Mucosa of descending colon (tissue), 3 donors: Measurements from ENCODE around the gene THAP3. TPM values are rescaled to one million over a fixed set of nuclear protein-coding genes. Genes with fewer than 3 reads are reported as not detected.
"Not testable (repeated sequence)": the region's sequence is repeated elsewhere in the genome, so short reads cannot be mapped to it uniquely, and the experiment has no call there.

Source experiments
- ATAC-seq: fragments of 200-7000 bp; cut with Tn5 transposase; one replicate; pipeline ENCODE4 v1.9.1; 2020; ENCODE audit warnings: mild to moderate bottlenecking, moderate library complexity
- DNase-seq, 3 donors: peaks; one replicate each; pipeline ENCODE4 v3.0.0-alpha.2; 2020
- H3K36me3 ChIP-seq: fragments of 200-600 bp; one replicate; pipeline ENCODE4 v1.8.0; 2021; ENCODE audit warnings: low read depth, mild to moderate bottlenecking
- H3K4me1 ChIP-seq: fragments of 200-600 bp; one replicate; pipeline ENCODE4 v1.8.0; 2021; ENCODE audit warnings: low read depth, mild to moderate bottlenecking
- H3K4me3 ChIP-seq: fragments of 200-600 bp; one replicate; pipeline ENCODE4 v1.8.0; 2021; ENCODE audit warnings: mild to moderate bottlenecking
- H3K9me3 ChIP-seq: fragments of 200-600 bp; one replicate; pipeline ENCODE4 v1.8.0; 2021; ENCODE audit warnings: mild to moderate bottlenecking
- intact Hi-C, 2 donors: fragments of 100-400 bp; cut with DNase I in 1 of 2; cut with micrococcal nuclease in 1 of 2; formaldehyde crosslinking; loops; one replicate each; pipeline versions ENCODE4 v1.11.0 to v1.11.1; 2022; cut with DNase I, micrococcal nuclease
- total RNA-seq, 3 donors: library from RNA; stranded (reverse); fragmentation: NEBNext Ultra II Directional in 2 of 3; extraction: Animal tissue kit (Norgen Biotek cat#: 25700) in 2 of 3; gene quantifications; one replicate each; pipeline versions ENCODE4 v1.2.1 to v1.2.4, GENCODE V29; 2021 to 2023
- TF ChIP-seq, protein P1 (sequence below): fragments of 200-600 bp; IDR thresholded peaks from one replicate; pipeline ENCODE4 v1.8.0; 2022; ENCODE audit warnings: antibody characterized with exemption, mild to moderate bottlenecking
- donor health status: DM: no; HTN: no; CAD: no; lungs with moderate emphysema.
- donor health status: DM: no; HTN: no; CAD: no.
- donor health status: DM: no; HTN: yes; CAD: no.

The THAP3 gene
- total RNA-seq, 3 donors from 2014 or later, result 8.5 to 19.4 (median 13.7) TPM

DNA sequence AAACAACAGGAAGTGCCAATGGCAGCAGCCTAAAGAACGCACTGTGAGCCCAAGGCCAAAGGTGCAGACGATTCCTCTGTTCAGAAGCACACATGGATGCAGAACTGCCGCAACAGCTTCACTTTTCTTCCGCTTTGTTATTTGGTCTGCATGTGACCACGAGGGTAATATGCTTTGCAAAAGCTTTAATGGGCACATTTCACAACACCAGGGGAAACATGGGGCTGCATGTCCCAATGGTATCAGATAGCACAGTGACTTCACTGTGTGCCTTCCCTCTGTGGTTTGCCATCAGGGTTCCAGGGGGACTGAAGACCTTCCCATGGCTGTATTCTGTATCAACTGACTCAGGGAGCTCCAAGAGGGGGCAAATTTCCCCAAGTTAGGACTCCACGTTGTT is 28.3 kb downstream of the THAP3 start:
- intact Hi-C loops, result no loop called here
- DNase-seq, result no peak
- peaks cover 6% of the 10 kb centered on the region for H3K36me3 ChIP-seq
- H3K4me3 ChIP-seq, result no peak overlapping the region
- H3K9me3 ChIP-seq, result no peaks in the 10 kb centered on the region
- H3K4me1 ChIP-seq, result no peaks in the 10 kb centered on the region
- ATAC-seq, result no peak
- TF ChIP-seq, protein P1, sequence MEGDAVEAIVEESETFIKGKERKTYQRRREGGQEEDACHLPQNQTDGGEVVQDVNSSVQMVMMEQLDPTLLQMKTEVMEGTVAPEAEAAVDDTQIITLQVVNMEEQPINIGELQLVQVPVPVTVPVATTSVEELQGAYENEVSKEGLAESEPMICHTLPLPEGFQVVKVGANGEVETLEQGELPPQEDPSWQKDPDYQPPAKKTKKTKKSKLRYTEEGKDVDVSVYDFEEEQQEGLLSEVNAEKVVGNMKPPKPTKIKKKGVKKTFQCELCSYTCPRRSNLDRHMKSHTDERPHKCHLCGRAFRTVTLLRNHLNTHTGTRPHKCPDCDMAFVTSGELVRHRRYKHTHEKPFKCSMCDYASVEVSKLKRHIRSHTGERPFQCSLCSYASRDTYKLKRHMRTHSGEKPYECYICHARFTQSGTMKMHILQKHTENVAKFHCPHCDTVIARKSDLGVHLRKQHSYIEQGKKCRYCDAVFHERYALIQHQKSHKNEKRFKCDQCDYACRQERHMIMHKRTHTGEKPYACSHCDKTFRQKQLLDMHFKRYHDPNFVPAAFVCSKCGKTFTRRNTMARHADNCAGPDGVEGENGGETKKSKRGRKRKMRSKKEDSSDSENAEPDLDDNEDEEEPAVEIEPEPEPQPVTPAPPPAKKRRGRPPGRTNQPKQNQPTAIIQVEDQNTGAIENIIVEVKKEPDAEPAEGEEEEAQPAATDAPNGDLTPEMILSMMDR, result no peak

DNA sequence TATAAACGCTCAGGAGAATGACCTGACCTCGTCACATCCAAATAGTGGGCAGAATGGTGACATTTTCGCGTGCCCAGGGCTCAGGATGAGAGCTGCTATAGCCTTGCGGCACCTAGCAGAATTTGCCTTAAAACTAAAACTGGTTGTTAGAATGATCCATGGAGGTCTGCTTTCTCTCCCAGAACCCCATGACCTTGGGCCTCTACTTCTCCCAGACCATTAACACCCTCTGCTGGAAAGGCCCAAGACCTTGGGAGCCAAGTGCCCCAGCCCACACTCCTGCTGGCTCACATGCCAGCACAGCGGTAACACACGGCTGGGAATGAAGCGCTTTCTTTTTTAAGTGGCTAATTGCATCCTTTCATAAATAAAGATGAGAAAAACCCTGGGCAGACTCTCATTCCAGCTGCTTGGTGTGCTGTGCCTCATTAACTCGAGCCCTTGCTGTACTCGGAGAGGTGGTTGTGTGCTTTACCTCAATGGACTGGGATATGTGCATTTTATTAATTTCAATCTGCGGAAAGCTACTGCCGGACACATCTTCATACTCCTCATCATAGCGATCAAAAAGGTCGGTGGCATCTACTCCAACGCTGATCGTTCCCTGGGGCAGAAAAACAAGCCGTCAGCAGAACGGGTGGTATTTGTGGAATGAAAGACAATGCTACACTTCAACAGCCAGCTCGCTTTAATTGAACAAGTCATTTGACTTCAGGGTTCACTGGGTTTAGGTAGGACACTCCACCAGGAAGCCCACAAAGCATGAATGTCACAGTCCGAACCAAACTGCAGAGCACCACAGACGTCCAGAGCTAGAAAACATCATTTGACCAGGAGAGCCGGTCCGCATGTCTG is 29.0 kb downstream of the THAP3 start:
- Histone ChIP-seq H3K9me3 (no peaks in the 10 kb centered on the region), H3K4me3 (no peak overlapping the region), H3K4me1 (no peaks in the 10 kb centered on the region), H3K36me3 (peaks cover 6% of the 10 kb centered on the region)
- DNase-seq, result no peak
- TF ChIP-seq, protein P1, result no peak
- ATAC-seq, result no peak
- intact Hi-C loops, result no loop called here

DNA sequence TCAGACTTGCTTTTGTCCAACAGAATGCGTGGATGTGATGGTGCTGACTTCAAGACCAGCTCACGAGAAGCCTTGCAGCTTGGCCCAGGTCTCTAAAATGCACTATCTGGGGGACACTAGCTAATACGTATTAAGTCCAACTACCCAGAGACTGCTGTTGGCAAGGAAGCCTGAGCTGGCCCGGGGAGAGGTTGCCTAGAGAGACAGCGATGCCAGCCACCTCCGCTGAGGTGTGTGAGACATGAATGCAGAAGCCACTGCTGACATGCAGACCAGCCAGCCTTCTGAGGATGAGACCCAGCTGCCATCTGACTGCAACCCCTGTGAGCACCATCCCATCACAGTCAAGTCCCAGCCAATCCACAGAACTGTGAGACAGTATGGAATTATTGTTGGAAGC is 32.5 kb downstream of the THAP3 start:
- TF ChIP-seq, protein P1, result no peak
- Histone ChIP-seq H3K9me3 (no peaks in the 10 kb centered on the region), H3K4me3 (no peak overlapping the region), H3K36me3 (peaks cover under 1% of the 10 kb centered on the region), H3K4me1 (no peaks in the 10 kb centered on the region)
- intact Hi-C loops, result no loop called here
- no peak for DNase-seq
- no peak for ATAC-seq

DNA sequence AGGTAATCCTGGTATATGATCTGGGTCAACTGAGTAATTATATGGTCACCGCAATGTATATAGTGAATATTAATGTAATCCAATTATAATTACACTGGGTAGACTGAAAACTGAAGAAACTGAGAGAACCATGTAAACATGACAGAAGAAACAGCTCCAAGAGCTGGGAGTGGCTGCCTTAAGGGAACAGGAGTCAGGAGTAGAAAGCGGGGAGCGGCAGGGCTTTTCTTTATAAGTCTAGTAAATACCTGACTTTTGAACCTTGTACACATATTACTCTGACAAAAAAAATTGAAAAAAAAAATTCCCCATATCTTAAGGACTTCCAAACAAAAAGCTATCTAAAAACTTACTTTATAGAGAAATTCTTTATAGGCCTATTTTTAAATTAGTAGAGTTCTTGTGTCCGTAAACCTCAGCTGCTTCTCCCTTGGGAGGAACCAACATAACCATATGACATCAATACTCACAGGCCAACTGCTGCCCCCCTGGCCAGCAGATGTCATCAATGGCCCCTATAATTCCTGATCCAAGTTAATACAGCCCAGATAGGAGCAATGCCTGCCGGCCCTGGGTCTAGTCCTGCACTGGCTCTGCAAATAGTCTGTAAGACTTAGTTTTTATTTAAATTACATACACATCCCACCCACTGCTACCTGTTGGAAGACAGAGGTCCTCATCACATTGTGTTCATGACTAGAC is 33.8 kb downstream of the THAP3 start:
- Histone ChIP-seq H3K9me3 (no peaks in the 10 kb centered on the region), H3K4me3 (no peak overlapping the region), H3K4me1 (no peaks in the 10 kb centered on the region), H3K36me3 (no peaks in the 10 kb centered on the region)
- intact Hi-C loops, result no loop called here
- TF ChIP-seq, protein P1, result no peak
- DNase-seq (peak in 1 of 3 donors; percentile 44), ATAC-seq (peak; percentile 77)

DNA sequence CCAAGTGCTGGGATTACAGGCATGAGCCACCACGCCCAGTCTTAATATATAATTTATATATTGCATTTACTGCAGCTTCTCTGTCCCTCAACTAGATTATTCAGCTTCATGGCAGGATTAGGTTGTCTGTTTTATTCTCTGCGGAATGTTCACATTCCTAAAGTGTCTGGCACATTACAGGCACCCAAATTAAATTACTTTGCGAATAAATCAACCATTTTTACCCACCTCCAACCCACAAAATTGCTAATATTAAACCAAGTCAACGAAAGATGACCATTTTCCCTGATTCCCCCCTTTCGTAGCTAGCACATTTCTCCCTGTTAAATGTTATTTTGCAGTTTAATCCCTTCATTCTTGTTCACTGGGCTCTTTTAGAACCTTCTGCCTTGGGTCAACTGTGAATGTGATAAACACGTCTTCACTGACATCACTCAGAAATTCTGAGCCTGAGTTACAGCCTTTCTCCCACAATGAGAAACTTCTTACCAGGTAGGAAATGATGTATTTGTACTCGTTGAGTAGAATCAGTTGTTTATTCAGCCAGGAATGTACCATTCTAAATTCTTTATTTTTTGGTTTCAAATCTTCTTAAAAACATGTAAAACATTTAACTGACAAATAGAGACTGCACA is 35.9 kb downstream of the THAP3 start:
- H3K4me3 ChIP-seq, result no peak overlapping the region
- intact Hi-C loops, result no loop called here
- TF ChIP-seq, protein P1, result no peak
- H3K4me1 ChIP-seq, result no peaks in the 10 kb centered on the region
- DNase-seq (no peak), ATAC-seq (no peak)
- peaks cover 1% of the 10 kb centered on the region for H3K36me3 ChIP-seq
- H3K9me3 ChIP-seq, result no peaks in the 10 kb centered on the region

DNA sequence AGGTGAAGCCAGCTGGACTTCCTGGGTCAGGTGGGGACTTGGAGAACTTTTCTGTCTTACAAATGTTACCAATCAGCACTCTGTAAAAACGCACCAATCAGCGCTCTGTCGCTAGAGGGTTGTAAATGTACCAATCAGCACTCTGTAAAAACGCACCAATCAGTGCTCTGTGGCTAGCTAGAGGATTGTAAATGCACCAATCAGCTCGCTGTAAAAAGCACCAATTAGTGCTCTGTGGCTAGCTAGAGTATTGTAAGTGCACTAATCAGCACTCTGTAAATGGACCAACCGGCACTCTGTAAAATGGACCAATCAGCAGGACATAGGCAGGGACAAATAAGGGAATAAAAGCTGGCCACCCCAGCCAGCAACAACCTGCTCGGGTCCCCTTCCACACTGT is 37.8 kb downstream of the THAP3 start:
- H3K4me3 ChIP-seq, DNase-seq, H3K4me1 ChIP-seq, ATAC-seq, H3K9me3 ChIP-seq, H3K36me3 ChIP-seq, intact Hi-C loops: not testable (repeated sequence)
